PC-3 (cell line): ENCODE results near the gene PIGP. TPM values are rescaled to one million over a fixed set of nuclear protein-coding genes. Genes with fewer than 3 reads are reported as not detected.

ENCODE experiments used
- ATAC-seq: fragments of 200-7000 bp; cut with Tn5 transposase; 2 replicates; pipeline ENCODE4 v1.9.1; 2020; ENCODE audit warnings: mild to moderate bottlenecking, moderate library complexity
- BruUV-seq: library from RNA; stranded (reverse); fragments of 400-500 nt; replicated peaks from 2 replicates; lab custom pipeline; 2021; lab: Mats Ljungman, UMichigan
- CTCF ChIA-PET: fragments of 300-600 bp; sonication (Branson Sonifier 250); formaldehyde crosslinking; loops from one replicate; lab custom pipeline; 2022; ENCODE audit warnings: antibody characterized with exemption; lab: Charles Lee
- POLR2A ChIA-PET: fragments of 300-600 bp; sonication (Branson Sonifier 250); formaldehyde crosslinking; loops from one replicate; lab custom pipeline; 2022; ENCODE audit warnings: antibody characterized with exemption; ENCODE audit not compliant: unreplicated experiment; lab: Charles Lee
- DNase-seq: peaks from one replicate; pipeline ENCODE4 v3.0.0-alpha.2; 2015
- H2AFZ ChIP-seq: fragments of 300-600 bp; sonication (generic); 2 replicates; pipeline ENCODE4 v1.6.0; 2016; ENCODE audit warnings: antibody characterized with exemption, low read length
- H3F3A ChIP-seq: fragments of 300-600 bp; sonication (generic); one replicate; pipeline ENCODE4 v1.6.0; 2017; ENCODE audit warnings: antibody characterized with exemption, low read length, control low read depth, mild to moderate bottlenecking; ENCODE audit not compliant: unreplicated experiment
- H3K27ac ChIP-seq: fragments of 300-600 bp; sonication (generic); 2 replicates; pipeline ENCODE4 v1.5.1; 2016; ENCODE audit warnings: mild to moderate bottlenecking, low read length
- H3K27me3 ChIP-seq: fragments of 300-600 bp; sonication (generic); 2 replicates; pipeline ENCODE4 v1.6.1; 2016; ENCODE audit warnings: low read length, mixed read lengths
- H3K36me3 ChIP-seq: fragments of 300-600 bp; sonication (generic); 2 replicates; pipeline ENCODE4 v1.6.1; 2016; ENCODE audit warnings: low read depth, mixed run types, low read length, mixed read lengths
- H3K4me1 ChIP-seq: fragments of 300-600 bp; sonication (generic); 2 replicates; pipeline ENCODE4 v1.5.1; 2016; ENCODE audit warnings: low read length; ENCODE audit not compliant: insufficient read depth
- H3K4me2 ChIP-seq: fragments of 300-600 bp; sonication (generic); 2 replicates; pipeline ENCODE4 v1.6.0; 2016; ENCODE audit warnings: low read length
- H3K4me3 ChIP-seq: fragments of 300-600 bp; sonication (generic); 2 replicates; pipeline ENCODE4 v1.5.1; 2016; ENCODE audit warnings: mild to moderate bottlenecking, low read length, mixed read lengths
- H3K79me2 ChIP-seq: fragments of 300-600 bp; sonication (generic); 2 replicates; pipeline ENCODE4 v1.6.1; 2017; ENCODE audit warnings: low read length, mixed read lengths
- H3K9ac ChIP-seq: fragments of 300-600 bp; sonication (generic); 2 replicates; pipeline ENCODE4 v1.6.0; 2016; ENCODE audit warnings: mild to moderate bottlenecking, low read length
- H3K9me2 ChIP-seq: fragments of 300-600 bp; sonication (generic); replicated peaks from 2 replicates; pipeline ENCODE4 v1.6.1; 2016; ENCODE audit warnings: mixed run types, low read length, mixed read lengths
- H3K9me3 ChIP-seq: fragments of 300-600 bp; sonication (generic); 2 replicates; pipeline ENCODE4 v1.6.1; 2016; ENCODE audit warnings: low read length, mixed read lengths
- H4K20me1 ChIP-seq: fragments of 300-600 bp; sonication (generic); 2 replicates; pipeline ENCODE4 v1.6.1; 2016; ENCODE audit warnings: low read length, mixed read lengths
- CTCF ChIP-seq: fragments of 300-600 bp; sonication (generic); conservative IDR thresholded peaks from 2 replicates; pipeline ENCODE4 v1.5.1; 2017; ENCODE audit warnings: antibody characterized with exemption, low read depth, mild to moderate bottlenecking, low read length
- EZH2 ChIP-seq: fragments of 300-600 bp; sonication (generic); IDR thresholded peaks from one replicate; pipeline ENCODE4 v1.6.1; 2017; ENCODE audit warnings: antibody characterized with exemption, mild to moderate bottlenecking, low read length; ENCODE audit not compliant: unreplicated experiment
- EZH2phosphoT487 ChIP-seq: fragments of 300-600 bp; sonication (generic); IDR thresholded peaks from 2 replicates; pipeline ENCODE4 v1.6.1; 2018; ENCODE audit warnings: mild to moderate bottlenecking, antibody characterized with exemption, low read length, borderline replicate concordance
- intact Hi-C: fragments of 100-400 bp; cut with micrococcal nuclease; formaldehyde crosslinking; loops from 2 replicates; pipeline ENCODE4 v1.9.0; 2023
- total RNA-seq: library from RNA; depleted of rRNA; stranded (reverse); fragments of >200 nt; gene quantifications from 2 replicates; pipeline ENCODE4 v1.2.3, GENCODE V29; 2014

Gene PIGP
- total RNA-seq, 1 experiment from 2014 or later = 20.1 TPM

- TSS peak; percentile 1 for BruUV-seq
- Histone ChIP-seq H3K27me3 (no peaks in the 10 kb centered on the region), H3K36me3 (peaks cover 40% of the 10 kb centered on the region), H3K4me2 (no peak overlapping the region), H3F3A (no peaks in the 10 kb centered on the region), H4K20me1 (no peaks in the 10 kb centered on the region), H3K4me3 (no peak overlapping the region), H2AFZ (no peak overlapping the region), H3K9me2 (no peaks in the 10 kb centered on the region), H3K4me1 (peaks cover 14% of the 10 kb centered on the region), H3K9ac (no peak overlapping the region), H3K9me3 (no peaks in the 10 kb centered on the region), H3K27ac (no peak overlapping the region), H3K79me2 (0 out of 2 replicates have a peak, but pooled peaks cover 1% of the 10 kb centered on the region)
- ATAC-seq = no peak
- POLR2A ChIA-PET = interaction anchor here (0.5 kb wide), 1 partner anchor 133 kb away, joined by 3 read pairs; no protein-coding TSS in a partner anchor
- DNase-seq = no peak
- CTCF ChIA-PET = no interaction called here
- TF ChIP-seq EZH2phosphoT487 (no peak), CTCF (no peak), EZH2 (no peak)
- intact Hi-C loops = loop anchor here (5.0 kb wide), 1 partner anchor 47 kb away; no protein-coding TSS in a partner anchor
Observed at GRCh38 chr21:37100316-37100715, 27.4 kb upstream of the PIGP start.

- Histone ChIP-seq H3K27me3 (no peaks in the 10 kb centered on the region), H3K4me1 (peaks cover 14% of the 10 kb centered on the region), H2AFZ (no peak overlapping the region), H3K9me3 (no peaks in the 10 kb centered on the region), H3F3A (no peaks in the 10 kb centered on the region), H3K9me2 (no peaks in the 10 kb centered on the region), H3K4me3 (no peak overlapping the region), H3K79me2 (no peaks in the 10 kb centered on the region), H3K27ac (no peak overlapping the region), H4K20me1 (no peaks in the 10 kb centered on the region), H3K4me2 (no peak overlapping the region), H3K36me3 (peaks cover 43% of the 10 kb centered on the region), H3K9ac (no peak overlapping the region)
- CTCF ChIA-PET = no interaction called here
- intact Hi-C loops = no loop called here
- TF ChIP-seq CTCF (no peak), EZH2 (no peak), EZH2phosphoT487 (no peak)
- POLR2A ChIA-PET = no interaction called here
- no peak for ATAC-seq
- no peak for DNase-seq
- BruUV-seq = no TSS peak
Observed at GRCh38 chr21:37098751-37099150, 25.9 kb upstream of the PIGP start.

GRCh38 chr21:37095821-37096220, 22.9 kb upstream of the PIGP start:
- no peak for DNase-seq
- Histone ChIP-seq H3K27ac (no peak overlapping the region), H3K9ac (no peak overlapping the region), H3K4me3 (no peak overlapping the region), H2AFZ (no peak overlapping the region), H4K20me1 (no peaks in the 10 kb centered on the region), H3K79me2 (peaks cover 4% of the 10 kb centered on the region; the same call in 1 of the 2 replicates), H3K9me3 (no peaks in the 10 kb centered on the region), H3K4me2 (no peak overlapping the region), H3K27me3 (no peaks in the 10 kb centered on the region), H3K9me2 (no peaks in the 10 kb centered on the region), H3K36me3 (peaks cover 49% of the 10 kb centered on the region), H3K4me1 (no peaks in the 10 kb centered on the region), H3F3A (no peaks in the 10 kb centered on the region)
- ATAC-seq = no peak
- intact Hi-C loops = no loop called here
- BruUV-seq = no TSS peak
- ChIA-PET POLR2A (no interaction called here), CTCF (no interaction called here)
- no peak for TF ChIP-seq EZH2
